GM23338 (cell line): ENCODE results near the gene LATS2. TPM values are rescaled to one million over a fixed set of nuclear protein-coding genes. Genes with fewer than 3 reads are reported as not detected.

ENCODE experiments used
- ATAC-seq: fragments of 200-7000 bp; cut with Tn5 transposase; 3 replicates; pipeline ENCODE4 v1.9.1; 2020
- DNase-seq: peaks from one replicate; pipeline ENCODE4 v3.0.0-alpha.2; 2015; ENCODE audit warnings: low spot score
- H2AFZ ChIP-seq: fragments of 200-600 bp; sonication (generic); 2 replicates; pipeline ENCODE4 v1.8.0; 2016; ENCODE audit warnings: antibody characterized with exemption, mild to moderate bottlenecking, moderate library complexity
- H3F3A ChIP-seq: fragments of 200-600 bp; sonication (generic); replicated peaks from 2 replicates; pipeline ENCODE4 v1.8.0; 2017; ENCODE audit warnings: antibody characterized with exemption, mixed run types, low read depth
- H3K27ac ChIP-seq: fragments of 200-600 bp; sonication (generic); 2 replicates; pipeline ENCODE4 v1.6.1; 2016; ENCODE audit warnings: low read depth
- H3K27me3 ChIP-seq: fragments of 200-600 bp; sonication (generic); 2 replicates; pipeline ENCODE4 v1.8.0; 2016; ENCODE audit warnings: mild to moderate bottlenecking, mixed run types, moderate library complexity; ENCODE audit not compliant: insufficient read depth
- H3K36me3 ChIP-seq: fragments of 200-600 bp; sonication (generic); 2 replicates; pipeline ENCODE4 v1.8.0; 2016; ENCODE audit warnings: mild to moderate bottlenecking; ENCODE audit not compliant: insufficient read depth
- H3K4me1 ChIP-seq: fragments of 200-600 bp; sonication (generic); 2 replicates; pipeline ENCODE4 v1.8.0; 2016; ENCODE audit warnings: mild to moderate bottlenecking, moderate library complexity; ENCODE audit not compliant: insufficient read depth
- H3K4me2 ChIP-seq: fragments of 200-600 bp; sonication (generic); 2 replicates; pipeline ENCODE4 v1.7.1; 2017; ENCODE audit warnings: mixed run types
- H3K4me3 ChIP-seq: fragments of 200-600 bp; sonication (generic); 2 replicates; pipeline ENCODE4 v1.6.1; 2016; ENCODE audit warnings: mixed run types
- H3K79me2 ChIP-seq: fragments of 200-600 bp; sonication (generic); replicated peaks from 2 replicates; pipeline ENCODE4 v1.8.0; 2017; ENCODE audit warnings: mild to moderate bottlenecking; ENCODE audit not compliant: insufficient read depth
- H3K9me2 ChIP-seq: fragments of 200-600 bp; sonication (generic); 2 replicates; pipeline ENCODE4 v1.8.0; 2017; ENCODE audit not compliant: insufficient read depth
- H4K20me1 ChIP-seq: fragments of 200-600 bp; sonication (generic); replicated peaks from 2 replicates; pipeline ENCODE4 v1.8.0; 2017; ENCODE audit warnings: mild to moderate bottlenecking; ENCODE audit not compliant: insufficient read depth
- H3K27ac Mint-ChIP-seq: 2 replicates; pipeline ENCODE4 v1.8.0; 2020; ENCODE audit warnings: inconsistent platforms, mild to moderate bottlenecking, moderate library complexity, mixed read lengths
- H3K27me3 Mint-ChIP-seq: 3 replicates; pipeline ENCODE4 v1.8.0; 2022; ENCODE audit warnings: low read depth, mild to moderate bottlenecking, moderate library complexity, mixed read lengths, inconsistent platforms; ENCODE audit not compliant: insufficient read depth, poor library complexity
- H3K36me3 Mint-ChIP-seq: 3 replicates; pipeline ENCODE4 v1.8.0; 2021; ENCODE audit warnings: low read depth, mild to moderate bottlenecking, inconsistent platforms, moderate library complexity, mixed read lengths
- H3K4me1 Mint-ChIP-seq: 3 replicates; pipeline ENCODE4 v1.8.0; 2020; ENCODE audit warnings: mild to moderate bottlenecking, inconsistent platforms, mixed read lengths
- H3K4me3 Mint-ChIP-seq: 3 replicates; pipeline ENCODE4 v1.8.0; 2021; ENCODE audit warnings: moderate library complexity, mild to moderate bottlenecking, inconsistent platforms, mixed read lengths
- H3K9me3 Mint-ChIP-seq: 3 replicates; pipeline ENCODE4 v1.8.0; 2020; ENCODE audit warnings: moderate library complexity, mild to moderate bottlenecking, inconsistent platforms, mixed read lengths
- CREB1 ChIP-seq: fragments of 250-450 bp; sonication (Bioruptor Pico); IDR thresholded peaks from 2 replicates; pipeline ENCODE4 v1.5.0; 2020; ENCODE audit warnings: low read depth, mild to moderate bottlenecking, moderate library complexity
- ETS1 ChIP-seq: IDR thresholded peaks from 2 replicates; pipeline ENCODE4 v1.6.1; 2016; ENCODE audit warnings: antibody characterized with exemption
- EZH2 ChIP-seq: fragments of 200-600 bp; sonication (generic); IDR thresholded peaks from one replicate; pipeline ENCODE4 v1.8.0; 2017; ENCODE audit warnings: antibody characterized with exemption, mild to moderate bottlenecking, low read depth; ENCODE audit not compliant: unreplicated experiment
- EZH2phosphoT487 ChIP-seq: fragments of 200-600 bp; sonication (generic); IDR thresholded peaks from one replicate; pipeline ENCODE4 v1.8.1; 2018; ENCODE audit warnings: antibody characterized with exemption; ENCODE audit not compliant: unreplicated experiment
- JUNB ChIP-seq: IDR thresholded peaks from one replicate; pipeline ENCODE4 v1.6.1; 2016; ENCODE audit warnings: antibody characterized with exemption; ENCODE audit not compliant: unreplicated experiment
- NANOG ChIP-seq: IDR thresholded peaks from 2 replicates; pipeline ENCODE4 v1.6.1; 2016; ENCODE audit warnings: antibody characterized with exemption, borderline replicate concordance
- POLR2AphosphoS5 ChIP-seq: IDR thresholded peaks from 2 replicates; pipeline ENCODE4 v1.6.1; 2016; ENCODE audit warnings: antibody characterized with exemption, low read depth
- STAT1 ChIP-seq: IDR thresholded peaks from one replicate; pipeline ENCODE4 v1.6.1; 2016; ENCODE audit warnings: antibody characterized with exemption; ENCODE audit not compliant: unreplicated experiment
- ZNF114 ChIP-seq: fragments of 250-450 bp; sonication (Bioruptor Pico); IDR thresholded peaks from 2 replicates; pipeline ENCODE4 v1.5.0; 2020; ENCODE audit warnings: mild to moderate bottlenecking, moderate library complexity
- ZNF331 ChIP-seq: fragments of 250-450 bp; sonication (Bioruptor Pico); IDR thresholded peaks from 2 replicates; pipeline ENCODE4 v1.5.0; 2020; ENCODE audit warnings: low read depth, mild to moderate bottlenecking, moderate library complexity
- ZNF462 ChIP-seq: fragments of 250-450 bp; sonication (Bioruptor Pico); IDR thresholded peaks from 2 replicates; pipeline ENCODE4 v1.5.0; 2020; ENCODE audit warnings: mild to moderate bottlenecking, moderate library complexity
- polyA plus RNA-seq: library from polyadenylated mRNA; unstranded; fragments of >200 nt; fragmentation: Nextera tagmentation; extraction: Ambion mirVana; gene quantifications from 2 replicates; pipeline ENCODE4 v1.2.1, GENCODE V29; 2016
- total RNA-seq: library from RNA; depleted of rRNA; stranded (reverse); fragments of >200 nt; shearing (Covaris generic); gene quantifications from 2 replicates; pipeline ENCODE4 v1.2.3, GENCODE V29; 2014
- TF ChIP-seq, protein P1 (sequence below): IDR thresholded peaks from one replicate; pipeline ENCODE4 v1.6.1; 2018; ENCODE audit warnings: antibody characterized with exemption; ENCODE audit not compliant: unreplicated experiment
- TF ChIP-seq, protein P2 (sequence below), 2 experiments: fragments of 200-600 bp in 1 of 2; sonication (generic) in 1 of 2; conservative IDR thresholded peaks; 2 replicates each; pipeline versions ENCODE4 v1.5.1 to v1.6.1; 2016 to 2017; ENCODE audit warnings: antibody characterized with exemption in 2 of 2, low read depth in 2 of 2, mild to moderate bottlenecking in 2 of 2, moderate library complexity in 1 of 2

Gene LATS2
- total and polyA plus RNA-seq, 2 experiments from 2014 or later = 10.5 to 25.4 TPM

DNA sequence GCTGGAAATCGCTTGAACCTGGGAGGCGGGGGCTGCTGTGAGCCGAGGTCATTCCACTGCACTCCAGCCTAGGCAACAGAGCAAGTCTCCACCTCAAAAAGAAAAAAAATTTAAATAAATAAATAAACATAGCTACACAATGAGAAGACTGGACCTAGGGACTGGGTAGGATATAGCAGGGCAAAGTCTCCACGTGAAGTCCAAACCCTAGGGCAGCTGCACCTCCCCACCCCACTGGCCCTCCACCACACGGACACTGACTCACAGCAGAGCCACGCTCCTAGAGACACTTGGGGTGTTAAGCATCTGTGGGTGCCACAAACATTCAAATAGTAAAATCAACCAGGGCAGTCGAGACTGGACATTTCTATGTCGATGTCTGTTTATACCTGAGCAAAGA is 7.1 kb downstream of the LATS2 start:
- peaks cover 10% of the 10 kb centered on the region for H3K27me3 Mint-ChIP-seq
- Histone ChIP-seq H4K20me1 (peaks cover 59% of the 10 kb centered on the region), H3K36me3 (0 out of 2 replicates have a peak, but pooled peaks cover 4% of the 10 kb centered on the region), H3K4me2 (no peak overlapping the region), H2AFZ (no peak overlapping the region), H3K79me2 (peaks cover 100% of the 10 kb centered on the region), H3K9me2 (no peaks in the 10 kb centered on the region), H3K27ac (no peak overlapping the region), H3K4me1 (peaks cover 53% of the 10 kb centered on the region), H3K4me3 (no peak overlapping the region), H3K27me3 (no peaks in the 10 kb centered on the region), H3F3A (0 out of 2 replicates have a peak, but pooled peaks cover 5% of the 10 kb centered on the region)
- H3K4me1 Mint-ChIP-seq = peaks cover 67% of the 10 kb centered on the region
- H3K36me3 Mint-ChIP-seq = peaks cover 17% of the 10 kb centered on the region; the same call in 1 of the 3 replicates
- no peaks in the 10 kb centered on the region for H3K9me3 Mint-ChIP-seq
- TF ChIP-seq ZNF331 (CRISPR knock-in tag) = no peak
- TF ChIP-seq JUNB = no peak
- TF ChIP-seq POLR2AphosphoS5 = no peak
- no peak for TF ChIP-seq EZH2
- TF ChIP-seq, protein P1, sequence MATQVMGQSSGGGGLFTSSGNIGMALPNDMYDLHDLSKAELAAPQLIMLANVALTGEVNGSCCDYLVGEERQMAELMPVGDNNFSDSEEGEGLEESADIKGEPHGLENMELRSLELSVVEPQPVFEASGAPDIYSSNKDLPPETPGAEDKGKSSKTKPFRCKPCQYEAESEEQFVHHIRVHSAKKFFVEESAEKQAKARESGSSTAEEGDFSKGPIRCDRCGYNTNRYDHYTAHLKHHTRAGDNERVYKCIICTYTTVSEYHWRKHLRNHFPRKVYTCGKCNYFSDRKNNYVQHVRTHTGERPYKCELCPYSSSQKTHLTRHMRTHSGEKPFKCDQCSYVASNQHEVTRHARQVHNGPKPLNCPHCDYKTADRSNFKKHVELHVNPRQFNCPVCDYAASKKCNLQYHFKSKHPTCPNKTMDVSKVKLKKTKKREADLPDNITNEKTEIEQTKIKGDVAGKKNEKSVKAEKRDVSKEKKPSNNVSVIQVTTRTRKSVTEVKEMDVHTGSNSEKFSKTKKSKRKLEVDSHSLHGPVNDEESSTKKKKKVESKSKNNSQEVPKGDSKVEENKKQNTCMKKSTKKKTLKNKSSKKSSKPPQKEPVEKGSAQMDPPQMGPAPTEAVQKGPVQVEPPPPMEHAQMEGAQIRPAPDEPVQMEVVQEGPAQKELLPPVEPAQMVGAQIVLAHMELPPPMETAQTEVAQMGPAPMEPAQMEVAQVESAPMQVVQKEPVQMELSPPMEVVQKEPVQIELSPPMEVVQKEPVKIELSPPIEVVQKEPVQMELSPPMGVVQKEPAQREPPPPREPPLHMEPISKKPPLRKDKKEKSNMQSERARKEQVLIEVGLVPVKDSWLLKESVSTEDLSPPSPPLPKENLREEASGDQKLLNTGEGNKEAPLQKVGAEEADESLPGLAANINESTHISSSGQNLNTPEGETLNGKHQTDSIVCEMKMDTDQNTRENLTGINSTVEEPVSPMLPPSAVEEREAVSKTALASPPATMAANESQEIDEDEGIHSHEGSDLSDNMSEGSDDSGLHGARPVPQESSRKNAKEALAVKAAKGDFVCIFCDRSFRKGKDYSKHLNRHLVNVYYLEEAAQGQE = no peak
- TF ChIP-seq, protein P2, sequence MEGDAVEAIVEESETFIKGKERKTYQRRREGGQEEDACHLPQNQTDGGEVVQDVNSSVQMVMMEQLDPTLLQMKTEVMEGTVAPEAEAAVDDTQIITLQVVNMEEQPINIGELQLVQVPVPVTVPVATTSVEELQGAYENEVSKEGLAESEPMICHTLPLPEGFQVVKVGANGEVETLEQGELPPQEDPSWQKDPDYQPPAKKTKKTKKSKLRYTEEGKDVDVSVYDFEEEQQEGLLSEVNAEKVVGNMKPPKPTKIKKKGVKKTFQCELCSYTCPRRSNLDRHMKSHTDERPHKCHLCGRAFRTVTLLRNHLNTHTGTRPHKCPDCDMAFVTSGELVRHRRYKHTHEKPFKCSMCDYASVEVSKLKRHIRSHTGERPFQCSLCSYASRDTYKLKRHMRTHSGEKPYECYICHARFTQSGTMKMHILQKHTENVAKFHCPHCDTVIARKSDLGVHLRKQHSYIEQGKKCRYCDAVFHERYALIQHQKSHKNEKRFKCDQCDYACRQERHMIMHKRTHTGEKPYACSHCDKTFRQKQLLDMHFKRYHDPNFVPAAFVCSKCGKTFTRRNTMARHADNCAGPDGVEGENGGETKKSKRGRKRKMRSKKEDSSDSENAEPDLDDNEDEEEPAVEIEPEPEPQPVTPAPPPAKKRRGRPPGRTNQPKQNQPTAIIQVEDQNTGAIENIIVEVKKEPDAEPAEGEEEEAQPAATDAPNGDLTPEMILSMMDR (conservative IDR thresholded peaks at IDR 0.05; ENCODE audit: low read depth in 2 of 2) = no peak
- no peak for TF ChIP-seq EZH2phosphoT487
- no peak for TF ChIP-seq STAT1
- TF ChIP-seq NANOG = no peak
- no peak for TF ChIP-seq ETS1
- TF ChIP-seq CREB1 (CRISPR knock-in tag) = no peak
- TF ChIP-seq ZNF462 = no peak
- TF ChIP-seq ZNF114 (CRISPR knock-in tag) = no peak
- no peak for DNase-seq
- H3K4me3 Mint-ChIP-seq = no peak overlapping the region
- H3K27ac Mint-ChIP-seq = no peak overlapping the region
- ATAC-seq = no peak
